PC-3 (cell line): ENCODE results near the gene MSANTD7. TPM values are rescaled to one million over a fixed set of nuclear protein-coding genes. Genes with fewer than 3 reads are reported as not detected.

ENCODE experiments used
- ATAC-seq: fragments of 200-7000 bp; cut with Tn5 transposase; 2 replicates; pipeline ENCODE4 v1.9.1; 2020; ENCODE audit warnings: mild to moderate bottlenecking, moderate library complexity
- Bru-seq: library from RNA; stranded (reverse); fragments of 400-500 nt; gene quantifications from one replicate; lab custom pipeline; 2021; lab: Mats Ljungman, UMichigan
- BruChase-seq, 2 experiments: library from RNA; stranded (reverse); fragments of 400-500 nt; gene quantifications; one replicate each; lab custom pipeline; 2021; lab: Mats Ljungman, UMichigan
- BruUV-seq: library from RNA; stranded (reverse); fragments of 400-500 nt; replicated peaks from 2 replicates; lab custom pipeline; 2021; lab: Mats Ljungman, UMichigan
- CTCF ChIA-PET: fragments of 300-600 bp; sonication (Branson Sonifier 250); formaldehyde crosslinking; loops from one replicate; lab custom pipeline; 2022; ENCODE audit warnings: antibody characterized with exemption; lab: Charles Lee
- POLR2A ChIA-PET: fragments of 300-600 bp; sonication (Branson Sonifier 250); formaldehyde crosslinking; loops from one replicate; lab custom pipeline; 2022; ENCODE audit warnings: antibody characterized with exemption; ENCODE audit not compliant: unreplicated experiment; lab: Charles Lee
- DNase-seq: peaks from one replicate; pipeline ENCODE4 v3.0.0-alpha.2; 2015
- H2AFZ ChIP-seq: fragments of 300-600 bp; sonication (generic); 2 replicates; pipeline ENCODE4 v1.6.0; 2016; ENCODE audit warnings: antibody characterized with exemption, low read length
- H3F3A ChIP-seq: fragments of 300-600 bp; sonication (generic); one replicate; pipeline ENCODE4 v1.6.0; 2017; ENCODE audit warnings: antibody characterized with exemption, low read length, control low read depth, mild to moderate bottlenecking; ENCODE audit not compliant: unreplicated experiment
- H3K27ac ChIP-seq: fragments of 300-600 bp; sonication (generic); 2 replicates; pipeline ENCODE4 v1.5.1; 2016; ENCODE audit warnings: mild to moderate bottlenecking, low read length
- H3K27me3 ChIP-seq: fragments of 300-600 bp; sonication (generic); 2 replicates; pipeline ENCODE4 v1.6.1; 2016; ENCODE audit warnings: low read length, mixed read lengths
- H3K36me3 ChIP-seq: fragments of 300-600 bp; sonication (generic); 2 replicates; pipeline ENCODE4 v1.6.1; 2016; ENCODE audit warnings: low read depth, mixed run types, low read length, mixed read lengths
- H3K4me1 ChIP-seq: fragments of 300-600 bp; sonication (generic); 2 replicates; pipeline ENCODE4 v1.5.1; 2016; ENCODE audit warnings: low read length; ENCODE audit not compliant: insufficient read depth
- H3K4me2 ChIP-seq: fragments of 300-600 bp; sonication (generic); 2 replicates; pipeline ENCODE4 v1.6.0; 2016; ENCODE audit warnings: low read length
- H3K4me3 ChIP-seq: fragments of 300-600 bp; sonication (generic); 2 replicates; pipeline ENCODE4 v1.5.1; 2016; ENCODE audit warnings: mild to moderate bottlenecking, low read length, mixed read lengths
- H3K79me2 ChIP-seq: fragments of 300-600 bp; sonication (generic); 2 replicates; pipeline ENCODE4 v1.6.1; 2017; ENCODE audit warnings: low read length, mixed read lengths
- H3K9ac ChIP-seq: fragments of 300-600 bp; sonication (generic); 2 replicates; pipeline ENCODE4 v1.6.0; 2016; ENCODE audit warnings: mild to moderate bottlenecking, low read length
- H3K9me2 ChIP-seq: fragments of 300-600 bp; sonication (generic); replicated peaks from 2 replicates; pipeline ENCODE4 v1.6.1; 2016; ENCODE audit warnings: mixed run types, low read length, mixed read lengths
- H3K9me3 ChIP-seq: fragments of 300-600 bp; sonication (generic); 2 replicates; pipeline ENCODE4 v1.6.1; 2016; ENCODE audit warnings: low read length, mixed read lengths
- H4K20me1 ChIP-seq: fragments of 300-600 bp; sonication (generic); 2 replicates; pipeline ENCODE4 v1.6.1; 2016; ENCODE audit warnings: low read length, mixed read lengths
- EZH2 ChIP-seq: fragments of 300-600 bp; sonication (generic); IDR thresholded peaks from one replicate; pipeline ENCODE4 v1.6.1; 2017; ENCODE audit warnings: antibody characterized with exemption, mild to moderate bottlenecking, low read length; ENCODE audit not compliant: unreplicated experiment
- EZH2phosphoT487 ChIP-seq: fragments of 300-600 bp; sonication (generic); IDR thresholded peaks from 2 replicates; pipeline ENCODE4 v1.6.1; 2018; ENCODE audit warnings: mild to moderate bottlenecking, antibody characterized with exemption, low read length, borderline replicate concordance
- intact Hi-C: fragments of 100-400 bp; cut with micrococcal nuclease; formaldehyde crosslinking; loops from 2 replicates; pipeline ENCODE4 v1.9.0; 2023
- long read RNA-seq: library from polyadenylated mRNA; unstranded; transcript quantifications from one replicate; pipeline ENCODE4 v2.0.0, GENCODE V29; 2021; ENCODE audit not compliant: unreplicated experiment
- total RNA-seq: library from RNA; depleted of rRNA; stranded (reverse); fragments of >200 nt; gene quantifications from 2 replicates; pipeline ENCODE4 v1.2.3, GENCODE V29; 2014; rRNA removed
- TF ChIP-seq, protein P1 (sequence below): fragments of 300-600 bp; sonication (generic); conservative IDR thresholded peaks from 2 replicates; pipeline ENCODE4 v1.5.1; 2017; ENCODE audit warnings: antibody characterized with exemption, low read depth, mild to moderate bottlenecking, low read length

MSANTD7 gene
- total RNA-seq = 8.2 and 10.7 TPM in 2 replicates
- percentile 68 among the genes with signal in this experiment for Bru-seq, nascent RNA
- percentile 93 among the genes with signal in this experiment for BruChase-seq, experiment 1, labeled RNA remaining after a 6-hour chase
- BruChase-seq, experiment 2, labeled RNA remaining after a 2-hour chase = percentile 81 among the genes with signal in this experiment
- long read RNA-seq, full-length matches to known transcripts = 23 of 26 reads
- long read RNA-seq, partial matches to known transcripts = 2 of 26 reads
- long read RNA-seq, other reads (novel, unspliced or antisense) = 1 of 26 reads

DNA sequence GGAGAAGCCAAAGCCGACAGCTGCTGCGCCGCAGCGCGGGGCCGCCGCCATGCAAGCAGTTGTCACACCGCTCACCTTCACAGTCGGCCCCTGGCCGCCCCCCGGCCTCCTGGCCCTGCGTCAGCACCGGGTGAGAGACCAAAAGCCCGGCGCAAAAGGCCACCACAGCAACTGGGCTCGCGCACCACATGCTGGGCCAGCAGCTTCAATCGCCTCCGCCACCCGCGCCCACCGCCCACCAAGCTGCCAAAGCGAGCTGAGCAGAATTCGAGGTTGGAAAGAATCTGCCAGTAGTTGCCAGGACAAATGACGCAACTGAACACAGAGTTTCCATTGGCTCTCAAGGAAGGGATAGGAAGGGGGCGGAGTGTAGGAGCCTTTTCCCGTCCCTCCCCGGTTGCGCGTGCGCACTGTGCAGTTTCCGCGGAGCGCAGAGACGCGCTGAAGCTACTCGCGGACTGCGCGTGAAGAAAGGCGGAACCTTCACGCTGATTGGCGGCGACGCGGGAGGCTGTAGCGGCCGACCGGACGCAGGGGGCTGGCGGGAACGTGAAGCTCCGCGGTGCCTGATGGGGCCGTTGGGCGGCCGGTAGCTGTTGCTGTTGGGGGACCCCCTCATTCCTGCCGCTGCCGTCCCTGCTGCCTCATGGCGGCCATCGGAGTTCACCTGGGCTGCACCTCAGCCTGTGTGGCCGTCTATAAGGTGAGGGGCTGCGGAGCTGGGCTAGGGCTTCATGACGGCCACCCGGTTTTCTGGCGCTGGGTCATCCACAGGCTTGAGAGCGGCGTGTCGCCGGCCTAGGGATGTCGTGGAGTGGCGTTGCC, at the start of gene MSANTD7, which contains the start of the genes CDNF and HSPA14:
MSANTD7 (plus strand) TSS at position 550 of the 825 bp plus-strand sequence. CDS start 3,979 bp downstream, outside the sequence.
CDNF (minus strand) TSS at position 281 of the 825 bp plus-strand sequence; CDS start at position 190, 91 bp downstream.
HSPA14 (plus strand) TSS at position 550 of the 825 bp plus-strand sequence; CDS start at position 647, 97 bp downstream.
- Histone ChIP-seq H3K9ac (peak within 1 kb of the TSS; percentile 94), H3K27me3 (no peaks in the 10 kb centered on the region), H3K27ac (peak within 1 kb of the TSS; percentile 35), H4K20me1 (peaks cover 3% of the 10 kb centered on the region; the same call in 1 of the 2 replicates), H3K4me1 (peaks cover 6% of the 10 kb centered on the region; the same call in 1 of the 2 replicates), H3F3A (no peaks in the 10 kb centered on the region), H3K4me2 (peak within 1 kb of the TSS; percentile 90), H2AFZ (peak within 1 kb of the TSS; percentile 91), H3K9me3 (no peaks in the 10 kb centered on the region), H3K9me2 (no peaks in the 10 kb centered on the region), H3K79me2 (peaks cover 32% of the 10 kb centered on the region), H3K4me3 (peak within 1 kb of the TSS; percentile 88), H3K36me3 (peaks cover 14% of the 10 kb centered on the region; the same call in 1 of the 2 replicates)
- DNase-seq (peak; percentile 96), ATAC-seq (peak; percentile 94)
- POLR2A ChIA-PET = interaction anchor here (0.5 to 0.6 kb wide), 3 partner anchors 9 to 238 kb away, joined by 3 to 35 read pairs (median 4); no protein-coding TSS in a partner anchor
- CTCF ChIA-PET = no interaction called here
- BruUV-seq = no TSS peak
- intact Hi-C loops = loop anchor here (5.0 kb wide), 1 partner anchor 236 kb away; no protein-coding TSS in a partner anchor
- TF ChIP-seq, protein P1, sequence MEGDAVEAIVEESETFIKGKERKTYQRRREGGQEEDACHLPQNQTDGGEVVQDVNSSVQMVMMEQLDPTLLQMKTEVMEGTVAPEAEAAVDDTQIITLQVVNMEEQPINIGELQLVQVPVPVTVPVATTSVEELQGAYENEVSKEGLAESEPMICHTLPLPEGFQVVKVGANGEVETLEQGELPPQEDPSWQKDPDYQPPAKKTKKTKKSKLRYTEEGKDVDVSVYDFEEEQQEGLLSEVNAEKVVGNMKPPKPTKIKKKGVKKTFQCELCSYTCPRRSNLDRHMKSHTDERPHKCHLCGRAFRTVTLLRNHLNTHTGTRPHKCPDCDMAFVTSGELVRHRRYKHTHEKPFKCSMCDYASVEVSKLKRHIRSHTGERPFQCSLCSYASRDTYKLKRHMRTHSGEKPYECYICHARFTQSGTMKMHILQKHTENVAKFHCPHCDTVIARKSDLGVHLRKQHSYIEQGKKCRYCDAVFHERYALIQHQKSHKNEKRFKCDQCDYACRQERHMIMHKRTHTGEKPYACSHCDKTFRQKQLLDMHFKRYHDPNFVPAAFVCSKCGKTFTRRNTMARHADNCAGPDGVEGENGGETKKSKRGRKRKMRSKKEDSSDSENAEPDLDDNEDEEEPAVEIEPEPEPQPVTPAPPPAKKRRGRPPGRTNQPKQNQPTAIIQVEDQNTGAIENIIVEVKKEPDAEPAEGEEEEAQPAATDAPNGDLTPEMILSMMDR = no peak
- TF ChIP-seq EZH2 = no peak
- TF ChIP-seq EZH2phosphoT487 = no peak

DNA sequence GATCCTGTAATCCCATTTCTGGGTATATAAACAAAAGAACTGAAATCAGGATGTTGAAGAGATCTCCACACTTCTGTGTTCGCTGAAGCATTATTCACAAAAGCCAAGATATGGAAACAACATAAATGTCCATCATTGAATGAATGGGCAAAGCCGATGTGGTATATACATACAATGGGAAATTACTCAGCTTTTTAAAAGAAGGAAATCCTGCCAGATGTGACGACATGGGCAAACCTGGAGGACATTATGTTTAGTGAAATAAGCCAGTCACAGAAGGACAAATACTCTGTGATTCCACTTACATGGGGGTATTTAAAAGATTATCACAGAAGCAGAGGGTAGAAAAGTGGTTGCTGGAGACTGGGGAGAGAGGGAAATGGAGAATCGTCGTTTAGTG, 39.5 kb upstream of the MSANTD7 start:
- peak; percentile 11; the same call in 1 of the 2 replicates for ATAC-seq
- H3K9me3 ChIP-seq = no peaks in the 10 kb centered on the region
- ChIA-PET CTCF (no interaction called here), POLR2A (interaction anchor here (0.7 kb wide), 1 partner anchor 161 kb away, joined by 4 read pairs; no protein-coding TSS in a partner anchor)
- no peaks in the 10 kb centered on the region for H3F3A ChIP-seq
- no peaks in the 10 kb centered on the region for H3K27me3 ChIP-seq
- H3K9me2 ChIP-seq = no peaks in the 10 kb centered on the region
- no peak overlapping the region for H2AFZ ChIP-seq
- no peaks in the 10 kb centered on the region for H4K20me1 ChIP-seq
- no peaks in the 10 kb centered on the region for H3K36me3 ChIP-seq
- H3K9ac ChIP-seq = no peak overlapping the region
- no peak overlapping the region for H3K4me2 ChIP-seq
- no peaks in the 10 kb centered on the region for H3K79me2 ChIP-seq
- H3K4me1 ChIP-seq = no peaks in the 10 kb centered on the region
- BruUV-seq = no TSS peak
- intact Hi-C loops = no loop called here
- H3K4me3 ChIP-seq = no peak overlapping the region
- no peak overlapping the region for H3K27ac ChIP-seq
- TF ChIP-seq EZH2phosphoT487 (no peak), EZH2 (no peak)
- TF ChIP-seq, protein P1 = no peak
- DNase-seq = peak; percentile 26
